Aorta (tissue), 5 donors: Measurements from ENCODE around the gene ABCB9. TPM values are rescaled to one million over a fixed set of nuclear protein-coding genes. Genes with fewer than 3 reads are reported as not detected.
"Not testable (repeated sequence)": the region's sequence is repeated elsewhere in the genome, so short reads cannot be mapped to it uniquely, and the experiment has no call there.

Source experiments
- ATAC-seq: fragments of 200-7000 bp; cut with Tn5 transposase; one replicate; pipeline ENCODE4 v1.9.1; 2022; ENCODE audit warnings: moderate library complexity; ENCODE audit not compliant: low FRiP score
- DNase-seq, 2 donors: peaks; one replicate each; pipeline ENCODE4 v3.0.0-alpha.2; 2020
- H3K27ac ChIP-seq, 2 donors: one replicate each; pipeline ENCODE4 v1.5.1; 2013; ENCODE audit warnings: low read length in 2 of 2, mild to moderate bottlenecking in 2 of 2, moderate library complexity in 2 of 2, control low read depth in 1 of 2, inconsistent platforms in 1 of 2, low read depth in 1 of 2
- H3K27me3 ChIP-seq, 2 donors: one replicate each; pipeline ENCODE4 v1.6.1; 2013; ENCODE audit warnings: control low read depth in 1 of 2, low read length in 1 of 2, mild to moderate bottlenecking in 1 of 2, moderate library complexity in 1 of 2; ENCODE audit not compliant: insufficient read depth in 2 of 2, control insufficient read depth in 1 of 2
- H3K36me3 ChIP-seq, 2 donors: one replicate each; pipeline ENCODE4 v1.6.1; 2013; ENCODE audit warnings: control low read depth in 1 of 2, low read length in 1 of 2, mild to moderate bottlenecking in 1 of 2; ENCODE audit not compliant: insufficient read depth in 2 of 2, control insufficient read depth in 1 of 2
- H3K4me1 ChIP-seq, 2 donors: one replicate each; pipeline ENCODE4 v1.6.1; 2013; ENCODE audit warnings: low read length in 2 of 2, control low read depth in 1 of 2, mild to moderate bottlenecking in 1 of 2, moderate library complexity in 1 of 2; ENCODE audit not compliant: insufficient read depth in 2 of 2, control insufficient read depth in 1 of 2
- H3K4me3 ChIP-seq, 2 donors: one replicate each; pipeline ENCODE4 v1.5.1; 2013; ENCODE audit warnings: low read length in 2 of 2, control low read depth in 1 of 2, mild to moderate bottlenecking in 1 of 2
- H3K9me3 ChIP-seq: one replicate; pipeline ENCODE4 v1.6.1; 2013; ENCODE audit warnings: mild to moderate bottlenecking, low read length; ENCODE audit not compliant: control insufficient read depth
- WGBS, 2 donors: extraction: QIAGEN DNeasy Blood & Tissue Kit; methylation state at CpG; one replicate each; pipeline ENCODE4 v1.1.7; 2013; 5-methylcytosine and 5-hydroxymethylcytosine counted together
- intact Hi-C, 2 donors: fragments of 100-400 bp; cut with DNase I; formaldehyde crosslinking; loops; one replicate each; pipeline versions ENCODE4 v1.14.2 to v1.15.0; 2022
- polyA plus RNA-seq, 2 donors: library from polyadenylated mRNA; stranded (reverse); fragments of 200-250 nt; gene quantifications; one replicate each; pipeline ENCODE4 v1.2.3, GENCODE V29; 2013
- total RNA-seq, 2 donors: library from RNA; stranded (reverse); fragmentation: NEBNext Ultra II Directional; extraction: Animal tissue kit (Norgen Biotek cat#: 25700); gene quantifications; one replicate each; pipeline ENCODE4 v1.2.1, GENCODE V29; 2021
- donor health status: healthy with polysubstance abuse.
- donor health status: Bipolar disorder and iron deficiency.
- donor health status: DM: no; HTN: no; CAD: no.
- donor health status: DM: no; HTN: no; CAD: no.
- donor health status: DM: yes; HTN: yes; CAD: no.

Gene ABCB9
- total and polyA plus RNA-seq, 4 donors = 1.1 to 13.0 (median 6.2) TPM

DNA sequence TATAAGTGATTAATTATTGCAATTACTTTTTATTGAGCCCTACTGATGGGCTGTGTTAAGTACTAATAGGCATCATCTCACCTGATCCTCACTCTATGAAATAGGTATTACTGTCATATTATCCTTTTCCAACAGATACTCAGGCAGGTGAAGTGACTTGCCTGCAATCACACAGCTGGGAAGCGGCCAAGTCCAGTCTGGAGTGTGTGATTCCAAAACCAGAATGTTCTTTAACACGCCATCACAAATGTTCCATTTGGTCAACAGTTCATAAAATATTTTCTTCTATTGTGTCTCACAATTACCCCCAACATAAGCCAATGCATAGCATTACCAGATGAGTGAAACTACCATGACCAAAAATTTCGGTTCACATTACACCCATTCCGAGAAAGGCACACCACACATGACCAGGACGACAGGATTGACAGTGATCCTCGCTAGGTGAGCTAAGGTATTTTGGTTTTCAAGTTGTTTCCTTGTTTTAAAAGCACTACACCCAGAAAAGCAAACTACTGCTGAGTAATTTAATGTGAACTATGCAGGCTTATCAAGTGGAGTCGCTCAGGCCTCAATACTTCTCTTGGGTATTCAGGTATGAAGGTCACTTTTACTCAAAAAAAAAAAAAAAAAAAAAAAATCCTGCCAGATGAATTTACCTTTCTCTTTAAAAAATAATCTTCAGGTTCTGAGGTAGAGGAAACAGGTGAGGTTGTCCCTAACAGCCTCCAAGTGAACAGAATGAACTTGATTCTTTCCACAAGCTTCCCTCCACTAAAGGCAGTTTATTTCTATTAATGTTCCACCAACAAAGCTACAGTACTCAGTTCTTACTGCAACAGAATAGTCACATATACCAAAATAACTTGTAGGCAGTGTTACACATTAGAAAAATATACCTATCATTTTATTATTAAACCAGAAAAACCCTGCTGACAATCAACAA, 72.8 kb downstream of the ABCB9 start:
- DNase-seq = no peak
- H3K36me3 ChIP-seq = no peaks in the 10 kb centered on the region
- no peak overlapping the region for H3K4me3 ChIP-seq
- peaks cover 0 to 22% of the 10 kb centered on the region in 2 donors for H3K4me1 ChIP-seq
- no peaks in the 10 kb centered on the region for H3K27me3 ChIP-seq
- intact Hi-C loops = no loop called here
- no peaks in the 10 kb centered on the region for H3K9me3 ChIP-seq
- no peak for ATAC-seq
- peak overlapping the region; percentile 34 to 80 for H3K27ac ChIP-seq
- WGBS, 2 donors = 63 to 66% methylated on average over 7 of the region's 7 CpGs

GRCh38 chr12:122892724-122893123, 73.5 kb downstream of the ABCB9 start:
- WGBS, 2 donors = 96 to 97% methylated on average over 9 of the region's 9 CpGs
- H3K4me3 ChIP-seq, H3K9me3 ChIP-seq, DNase-seq, H3K27me3 ChIP-seq, H3K36me3 ChIP-seq, ATAC-seq, intact Hi-C loops: not testable (repeated sequence)
- Histone ChIP-seq H3K27ac (peak overlapping the region in 1 of 2 donors; percentile 28), H3K4me1 (peaks cover 0 to 22% of the 10 kb centered on the region in 2 donors)

- peak overlapping the region; percentile 38 to 57 for H3K27ac ChIP-seq
- peak overlapping the region in 1 of 2 donors; percentile 8 for H3K4me3 ChIP-seq
- DNase-seq = no peak
- 5% methylated on average over 10 of the region's 10 CpGs for WGBS, 2 donors
- H3K36me3 ChIP-seq = no peaks in the 10 kb centered on the region
- peaks cover 0 to 30% of the 10 kb centered on the region in 2 donors for H3K4me1 ChIP-seq
- ATAC-seq = no peak
- no peaks in the 10 kb centered on the region for H3K27me3 ChIP-seq
- H3K9me3 ChIP-seq = no peaks in the 10 kb centered on the region
- intact Hi-C loops = no loop called here
Measured at GRCh38 chr12:122891661-122892525, 74.4 kb downstream of the ABCB9 start.

DNA sequence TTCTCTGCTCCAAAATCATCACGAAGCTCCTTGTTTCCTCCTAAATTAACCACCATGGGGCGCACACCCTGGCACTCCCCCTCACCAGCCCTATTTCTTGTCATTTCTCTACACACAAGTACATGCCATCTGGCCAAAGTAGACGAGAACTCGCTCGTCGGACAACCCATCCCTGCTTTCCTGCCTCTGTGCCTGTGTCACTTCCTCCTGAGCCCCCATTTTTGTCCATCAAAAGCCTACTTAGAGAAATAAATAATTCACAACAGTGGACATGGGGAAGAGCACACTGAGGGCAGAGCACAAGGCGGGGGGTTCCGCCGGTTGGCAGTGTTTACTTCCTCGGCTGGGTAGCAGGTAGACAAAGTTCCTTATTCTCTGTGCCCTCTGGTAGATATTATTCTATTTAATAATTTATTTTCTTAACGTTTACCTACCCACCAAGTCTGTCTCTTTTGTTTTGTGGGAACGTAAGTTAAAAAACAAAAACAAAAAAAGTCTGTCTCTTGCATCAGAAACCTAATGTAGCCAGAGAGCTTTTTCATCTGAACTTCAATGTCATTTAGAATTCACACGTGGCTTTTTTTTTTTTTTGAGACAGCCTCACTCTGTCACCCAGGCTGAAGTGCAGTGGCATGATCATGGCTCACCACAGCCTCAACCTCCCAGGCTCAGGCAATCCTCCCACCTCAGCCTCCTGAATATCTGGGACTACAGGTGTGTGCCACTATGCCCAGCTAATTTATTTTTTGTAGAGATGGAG, 76.3 kb downstream of the ABCB9 start:
- H3K27me3 ChIP-seq = no peaks in the 10 kb centered on the region
- H3K27ac ChIP-seq = no peak overlapping the region
- WGBS, 2 donors = 83% methylated on average over 13 of the region's 13 CpGs
- DNase-seq = no peak
- ATAC-seq = no peak
- intact Hi-C loops = no loop called here
- H3K4me3 ChIP-seq = no peak overlapping the region
- H3K4me1 ChIP-seq = peaks cover 0 to 32% of the 10 kb centered on the region in 2 donors
- H3K36me3 ChIP-seq = no peaks in the 10 kb centered on the region
- no peaks in the 10 kb centered on the region for H3K9me3 ChIP-seq

DNA sequence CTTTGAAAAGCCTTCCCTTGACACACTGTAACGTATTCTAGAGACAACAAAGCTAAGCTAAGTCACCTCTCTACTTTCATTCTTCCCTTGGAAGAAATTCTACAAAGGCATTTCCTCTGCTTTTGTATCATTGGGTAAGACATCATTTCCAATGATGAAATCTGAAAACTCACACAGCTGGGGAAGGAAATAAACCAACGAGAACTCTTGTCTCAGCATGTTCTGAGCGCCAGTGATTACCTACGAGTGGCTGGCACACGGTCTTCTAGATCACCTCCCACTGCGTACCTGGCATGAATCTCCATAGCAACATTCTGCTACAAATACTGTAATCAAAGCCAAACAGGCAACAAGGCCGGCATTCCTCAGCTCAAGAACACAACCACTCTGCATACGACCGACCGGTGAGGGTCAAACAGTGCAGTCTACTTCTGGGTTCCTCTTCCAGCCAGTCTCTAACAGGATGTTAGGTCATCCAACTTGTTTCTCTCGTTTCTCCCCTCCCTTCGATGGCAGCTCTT, 78.0 kb downstream of the ABCB9 start:
- H3K27ac ChIP-seq = peak overlapping the region in 1 of 2 donors; percentile 39

GRCh38 chr12:122887819-122888212, 78.4 kb downstream of the ABCB9 start:
- Histone ChIP-seq H3K27me3 (no peaks in the 10 kb centered on the region), H3K4me1 (peaks cover 0 to 29% of the 10 kb centered on the region in 2 donors), H3K9me3 (no peaks in the 10 kb centered on the region), H3K4me3 (no peak overlapping the region), H3K36me3 (no peaks in the 10 kb centered on the region), H3K27ac (no peak overlapping the region)
- intact Hi-C loops = no loop called here
- ATAC-seq = no peak
- no peak for DNase-seq
- WGBS, 2 donors = 91% methylated on average over 5 of the region's 5 CpGs

More for the DNA sequence above, 78.0 kb downstream of the ABCB9 start:
- no peaks in the 10 kb centered on the region for H3K27me3 ChIP-seq
- H3K4me3 ChIP-seq = no peak overlapping the region
- intact Hi-C loops = no loop called here
- no peak for DNase-seq
- H3K36me3 ChIP-seq = no peaks in the 10 kb centered on the region
- peaks cover 0 to 29% of the 10 kb centered on the region in 2 donors for H3K4me1 ChIP-seq
- 35 to 44% methylated on average over 12 of the region's 12 CpGs for WGBS, 2 donors
- ATAC-seq = peak; percentile 70
- no peaks in the 10 kb centered on the region for H3K9me3 ChIP-seq

DNA sequence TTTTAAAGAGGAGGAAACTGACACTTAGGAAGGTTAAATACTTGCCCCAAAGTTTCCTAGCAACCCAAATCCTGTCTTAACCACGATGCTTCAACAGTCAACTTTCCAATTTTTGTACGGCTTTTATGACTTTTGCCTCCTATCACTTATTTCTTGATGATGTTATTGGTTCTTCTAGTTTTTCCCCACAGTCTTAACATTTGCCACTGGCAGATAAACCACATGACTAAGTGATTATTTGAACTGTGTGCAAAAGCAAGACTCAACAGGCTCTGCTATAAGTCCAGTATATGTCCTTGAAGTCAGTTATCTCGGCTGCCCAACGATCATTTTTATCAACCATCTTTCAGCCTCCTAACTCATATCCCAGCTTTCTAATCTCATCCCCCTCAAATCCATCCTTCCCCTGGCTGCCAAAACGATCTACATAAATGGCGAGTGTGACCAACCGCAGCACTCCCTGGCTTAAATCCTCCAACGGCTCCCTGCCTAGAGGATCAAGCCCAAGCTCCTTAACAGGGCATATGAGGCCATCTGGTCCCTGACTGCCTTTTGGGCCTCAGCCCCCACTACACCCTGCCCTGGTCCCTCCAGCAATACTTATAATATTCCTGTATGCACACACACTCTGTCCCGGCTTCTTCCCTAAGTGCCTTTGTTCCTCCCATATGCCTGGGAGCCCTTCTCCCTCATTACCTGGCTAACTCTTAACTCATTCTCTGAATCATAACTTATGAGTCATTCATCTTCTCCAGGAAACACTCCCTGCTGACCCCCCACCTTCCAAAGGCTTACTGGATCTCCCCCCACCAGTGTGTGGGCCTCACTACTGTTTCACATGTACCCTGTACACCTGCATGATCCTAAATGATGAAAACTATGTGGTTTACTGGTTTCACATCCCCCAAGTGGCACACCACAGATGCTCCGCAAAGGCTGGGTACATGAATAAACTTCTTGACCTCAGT, 79.1 kb downstream of the ABCB9 start:
- Histone ChIP-seq H3K27ac (no peak overlapping the region), H3K27me3 (no peaks in the 10 kb centered on the region), H3K4me3 (no peak overlapping the region), H3K9me3 (no peaks in the 10 kb centered on the region), H3K36me3 (no peaks in the 10 kb centered on the region), H3K4me1 (peaks cover 0 to 24% of the 10 kb centered on the region in 2 donors)
- DNase-seq (no peak), ATAC-seq (no peak)
- 84 to 85% methylated on average over 10 of the region's 10 CpGs for WGBS, 2 donors
- intact Hi-C loops = no loop called here
